Esophagus muscularis mucosa (tissue), 4 donors: ENCODE data around the gene ADAMTS6.

Source experiments
- EP300 ChIP-seq: sonication (generic); formaldehyde crosslinking; IDR thresholded peaks from one replicate; pipeline ENCODE4 v1.6.1; 2017; ENCODE audit warnings: antibody characterized with exemption
- POLR2A ChIP-seq: fragments of 450-650 bp; IDR thresholded peaks from one replicate; pipeline ENCODE4 v1.6.1; 2017; ENCODE audit warnings: antibody characterized with exemption, moderate library complexity, mild to moderate bottlenecking, low read depth
- TF ChIP-seq, protein P1 (sequence below), 3 experiments: fragments of 200-600 bp in 2 of 3; fragments of 450-650 bp in 1 of 3; sonication (generic) in 2 of 3; IDR thresholded peaks; one replicate each; pipeline ENCODE4 v1.5.1; 2017 to 2019; ENCODE audit warnings: antibody characterized with exemption in 3 of 3, mild to moderate bottlenecking in 2 of 3, moderate library complexity in 1 of 3

DNA sequence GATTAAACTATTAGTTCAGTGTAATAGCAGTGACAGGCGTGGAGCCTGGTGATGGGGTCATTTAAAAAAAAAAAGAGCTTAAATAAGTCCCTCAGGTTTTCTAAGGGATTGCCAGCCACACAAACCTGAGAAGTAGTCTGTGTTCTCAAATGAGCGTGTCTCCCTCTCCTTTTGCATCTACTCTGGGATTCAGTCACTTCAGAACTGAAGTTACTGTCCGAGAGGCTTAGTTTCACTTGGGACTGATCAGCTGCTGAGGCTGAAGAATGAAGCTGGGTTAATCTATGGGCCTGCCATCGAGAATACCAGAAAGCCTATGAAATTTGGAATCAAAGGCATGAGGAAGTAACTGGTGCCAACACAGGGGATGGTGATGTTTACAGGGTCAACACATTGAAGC is 310.1 kb downstream of the ADAMTS6 start:
- TF ChIP-seq EP300 (no peak), POLR2A (no peak)
- TF ChIP-seq, protein P1, sequence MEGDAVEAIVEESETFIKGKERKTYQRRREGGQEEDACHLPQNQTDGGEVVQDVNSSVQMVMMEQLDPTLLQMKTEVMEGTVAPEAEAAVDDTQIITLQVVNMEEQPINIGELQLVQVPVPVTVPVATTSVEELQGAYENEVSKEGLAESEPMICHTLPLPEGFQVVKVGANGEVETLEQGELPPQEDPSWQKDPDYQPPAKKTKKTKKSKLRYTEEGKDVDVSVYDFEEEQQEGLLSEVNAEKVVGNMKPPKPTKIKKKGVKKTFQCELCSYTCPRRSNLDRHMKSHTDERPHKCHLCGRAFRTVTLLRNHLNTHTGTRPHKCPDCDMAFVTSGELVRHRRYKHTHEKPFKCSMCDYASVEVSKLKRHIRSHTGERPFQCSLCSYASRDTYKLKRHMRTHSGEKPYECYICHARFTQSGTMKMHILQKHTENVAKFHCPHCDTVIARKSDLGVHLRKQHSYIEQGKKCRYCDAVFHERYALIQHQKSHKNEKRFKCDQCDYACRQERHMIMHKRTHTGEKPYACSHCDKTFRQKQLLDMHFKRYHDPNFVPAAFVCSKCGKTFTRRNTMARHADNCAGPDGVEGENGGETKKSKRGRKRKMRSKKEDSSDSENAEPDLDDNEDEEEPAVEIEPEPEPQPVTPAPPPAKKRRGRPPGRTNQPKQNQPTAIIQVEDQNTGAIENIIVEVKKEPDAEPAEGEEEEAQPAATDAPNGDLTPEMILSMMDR (IDR thresholded peaks at IDR 0.05): no peak
